Immature natural killer cell (primary cell): ENCODE data around the gene PHRF1. TPM values are rescaled to one million over a fixed set of nuclear protein-coding genes. Genes with fewer than 3 reads are reported as not detected.
A peak's percentile ranks its signal among the peaks of the same experiment; 100 is the strongest.

Experiments
- DNase-seq, 3 donors: peaks; one replicate each; pipeline ENCODE4 v3.0.0; 2022; ENCODE audit warnings: mixed read lengths in 1 of 3
- H3K27ac Mint-ChIP-seq, 6 donors: one replicate each; pipeline ENCODE4 v1.8.0; 2020; ENCODE audit warnings: mixed read lengths in 6 of 6, mild to moderate bottlenecking in 5 of 6, inconsistent platforms in 4 of 6, moderate library complexity in 3 of 6
- H3K27me3 Mint-ChIP-seq, 3 donors: one replicate each; pipeline ENCODE4 v1.8.0; 2020 to 2021; ENCODE audit warnings: low read depth in 3 of 3, mild to moderate bottlenecking in 3 of 3, mixed read lengths in 3 of 3, moderate library complexity in 3 of 3, inconsistent platforms in 1 of 3
- H3K36me3 Mint-ChIP-seq, 3 donors: one replicate each; pipeline ENCODE4 v1.8.0; 2020; ENCODE audit warnings: mixed read lengths in 3 of 3, inconsistent platforms in 2 of 3, mild to moderate bottlenecking in 2 of 3
- H3K4me1 Mint-ChIP-seq, 2 donors: one replicate each; pipeline ENCODE4 v1.8.0; 2020; ENCODE audit warnings: inconsistent platforms in 2 of 2, mild to moderate bottlenecking in 2 of 2, mixed read lengths in 2 of 2, moderate library complexity in 1 of 2
- H3K4me3 Mint-ChIP-seq, 5 donors: one replicate each; pipeline ENCODE4 v1.8.0; 2020; ENCODE audit warnings: mild to moderate bottlenecking in 5 of 5, mixed read lengths in 5 of 5, inconsistent platforms in 3 of 5, moderate library complexity in 3 of 5
- H3K9me3 Mint-ChIP-seq, 6 donors: one replicate each; pipeline ENCODE4 v1.8.0; 2020; ENCODE audit warnings: mild to moderate bottlenecking in 6 of 6, mixed read lengths in 6 of 6, inconsistent platforms in 4 of 6, moderate library complexity in 3 of 6
- polyA plus RNA-seq, 3 donors: library from polyadenylated mRNA; unstranded; fragments of 300-500 nt; fragmentation: Illumina TruSeq; gene quantifications; one replicate each; pipeline ENCODE4 v1.2.3, GENCODE V29; 2021

Gene PHRF1, protein sequence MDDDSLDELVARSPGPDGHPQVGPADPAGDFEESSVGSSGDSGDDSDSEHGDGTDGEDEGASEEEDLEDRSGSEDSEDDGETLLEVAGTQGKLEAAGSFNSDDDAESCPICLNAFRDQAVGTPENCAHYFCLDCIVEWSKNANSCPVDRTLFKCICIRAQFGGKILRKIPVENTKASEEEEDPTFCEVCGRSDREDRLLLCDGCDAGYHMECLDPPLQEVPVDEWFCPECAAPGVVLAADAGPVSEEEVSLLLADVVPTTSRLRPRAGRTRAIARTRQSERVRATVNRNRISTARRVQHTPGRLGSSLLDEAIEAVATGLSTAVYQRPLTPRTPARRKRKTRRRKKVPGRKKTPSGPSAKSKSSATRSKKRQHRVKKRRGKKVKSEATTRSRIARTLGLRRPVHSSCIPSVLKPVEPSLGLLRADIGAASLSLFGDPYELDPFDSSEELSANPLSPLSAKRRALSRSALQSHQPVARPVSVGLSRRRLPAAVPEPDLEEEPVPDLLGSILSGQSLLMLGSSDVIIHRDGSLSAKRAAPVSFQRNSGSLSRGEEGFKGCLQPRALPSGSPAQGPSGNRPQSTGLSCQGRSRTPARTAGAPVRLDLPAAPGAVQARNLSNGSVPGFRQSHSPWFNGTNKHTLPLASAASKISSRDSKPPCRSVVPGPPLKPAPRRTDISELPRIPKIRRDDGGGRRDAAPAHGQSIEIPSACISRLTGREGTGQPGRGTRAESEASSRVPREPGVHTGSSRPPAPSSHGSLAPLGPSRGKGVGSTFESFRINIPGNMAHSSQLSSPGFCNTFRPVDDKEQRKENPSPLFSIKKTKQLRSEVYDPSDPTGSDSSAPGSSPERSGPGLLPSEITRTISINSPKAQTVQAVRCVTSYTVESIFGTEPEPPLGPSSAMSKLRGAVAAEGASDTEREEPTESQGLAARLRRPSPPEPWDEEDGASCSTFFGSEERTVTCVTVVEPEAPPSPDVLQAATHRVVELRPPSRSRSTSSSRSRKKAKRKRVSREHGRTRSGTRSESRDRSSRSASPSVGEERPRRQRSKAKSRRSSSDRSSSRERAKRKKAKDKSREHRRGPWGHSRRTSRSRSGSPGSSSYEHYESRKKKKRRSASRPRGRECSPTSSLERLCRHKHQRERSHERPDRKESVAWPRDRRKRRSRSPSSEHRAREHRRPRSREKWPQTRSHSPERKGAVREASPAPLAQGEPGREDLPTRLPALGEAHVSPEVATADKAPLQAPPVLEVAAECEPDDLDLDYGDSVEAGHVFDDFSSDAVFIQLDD (N-terminal part only)
- polyA plus RNA-seq: 10 to 100 TPM in 1 of 3 donors, 1 to 10 TPM in 2; 4.0 to 17.5 (median 5.4) TPM

DNA sequence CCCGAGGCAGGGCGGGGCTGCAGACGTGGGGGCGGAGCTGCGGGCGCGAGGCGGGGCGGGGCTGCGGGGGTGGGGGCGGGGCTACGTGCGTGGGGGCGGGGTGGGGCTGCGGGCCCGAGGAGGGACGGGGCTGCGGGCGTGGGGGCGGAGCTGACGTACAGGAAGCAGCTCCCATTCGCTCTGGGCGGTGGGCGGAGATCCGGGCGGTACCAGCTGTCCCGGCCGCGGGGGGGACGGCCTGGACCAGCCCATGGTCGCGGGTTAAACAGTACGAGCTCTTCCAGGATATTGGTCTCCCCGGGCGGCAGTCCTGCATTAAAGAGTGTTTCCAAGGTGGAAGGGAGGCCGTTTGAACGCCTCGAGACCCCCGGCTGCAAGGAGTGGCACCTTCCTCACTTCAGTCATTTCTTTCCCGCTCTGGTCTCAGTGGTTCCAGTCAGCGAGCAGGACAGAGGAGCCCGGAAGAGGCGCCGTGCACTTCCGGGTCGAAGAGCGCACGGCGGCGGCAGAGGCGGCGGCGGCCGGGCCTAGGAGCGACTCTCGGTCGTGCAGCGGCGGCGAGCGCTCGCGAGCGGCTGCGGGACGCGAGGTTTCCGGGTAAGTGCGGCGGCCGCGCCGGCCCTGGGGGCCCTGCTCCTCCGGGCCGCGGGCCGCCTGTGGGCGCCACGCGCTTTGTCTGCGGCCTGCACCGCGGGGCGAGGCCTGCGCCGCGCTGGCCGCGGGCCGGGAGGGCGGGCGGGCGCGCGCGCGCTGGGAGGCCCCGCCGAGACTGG is at the start of gene PHRF1:
Gene PHRF1 (plus strand): TSS at position 475 of the 773 bp plus-strand sequence. CDS start 5,043 bp downstream, outside the sequence.
- DNase-seq: peak; percentile 95 to 98 (median 98)
- peaks cover 42 to 43% of the 10 kb centered on the region in 2 donors for H3K4me1 Mint-ChIP-seq
- H3K36me3 Mint-ChIP-seq: peaks cover 0 to 2% (median 0%) of the 10 kb centered on the region in 3 donors
- H3K27me3 Mint-ChIP-seq: peaks cover 11 to 28% (median 11%) of the 10 kb centered on the region in 3 donors
- peak within 1 kb of the TSS; percentile 91 to 99 (median 93) for H3K4me3 Mint-ChIP-seq
- no peaks in the 10 kb centered on the region for H3K9me3 Mint-ChIP-seq
- H3K27ac Mint-ChIP-seq: peak within 1 kb of the TSS; percentile 94 to 99 (median 96)

DNA sequence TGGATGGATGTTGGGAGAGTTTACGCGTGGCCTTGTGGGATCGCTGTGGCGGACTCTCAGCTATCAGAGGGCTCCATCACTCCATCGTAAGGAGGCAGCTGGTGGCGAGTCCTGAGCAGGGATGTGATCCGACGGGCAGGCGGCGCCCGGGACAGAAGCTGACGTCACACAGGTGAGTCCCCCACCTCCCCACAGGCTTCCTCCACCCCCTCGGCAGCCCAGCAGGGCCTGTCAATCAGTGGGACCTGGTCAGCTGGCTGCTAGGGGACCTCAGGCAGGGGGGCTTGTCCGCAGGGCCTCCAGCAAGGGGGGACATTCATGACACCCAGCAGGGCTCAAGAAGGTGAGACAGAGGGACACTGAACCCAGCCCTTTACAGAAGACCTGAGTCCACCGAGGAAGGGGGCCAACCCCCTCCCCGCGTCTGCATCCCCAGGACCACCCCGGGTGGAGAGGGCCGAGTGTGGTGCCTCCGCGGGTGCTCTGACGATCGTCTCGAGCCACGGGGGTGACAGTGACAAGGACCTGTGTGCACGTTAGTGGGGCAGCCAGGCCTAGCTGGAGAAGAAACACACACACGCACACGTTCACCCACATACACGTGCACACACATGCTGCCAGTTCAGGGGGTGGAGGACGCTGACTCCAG is 48.0 kb upstream of the PHRF1 start:
- H3K36me3 Mint-ChIP-seq: no peaks in the 10 kb centered on the region
- DNase-seq: no peak
- H3K27ac Mint-ChIP-seq: no peak overlapping the region
- H3K4me3 Mint-ChIP-seq: no peak overlapping the region
- H3K9me3 Mint-ChIP-seq: no peaks in the 10 kb centered on the region
- H3K4me1 Mint-ChIP-seq: peaks cover 0 to 2% of the 10 kb centered on the region in 2 donors
- peaks cover 0 to 4% (median 0%) of the 10 kb centered on the region in 3 donors for H3K27me3 Mint-ChIP-seq

DNA sequence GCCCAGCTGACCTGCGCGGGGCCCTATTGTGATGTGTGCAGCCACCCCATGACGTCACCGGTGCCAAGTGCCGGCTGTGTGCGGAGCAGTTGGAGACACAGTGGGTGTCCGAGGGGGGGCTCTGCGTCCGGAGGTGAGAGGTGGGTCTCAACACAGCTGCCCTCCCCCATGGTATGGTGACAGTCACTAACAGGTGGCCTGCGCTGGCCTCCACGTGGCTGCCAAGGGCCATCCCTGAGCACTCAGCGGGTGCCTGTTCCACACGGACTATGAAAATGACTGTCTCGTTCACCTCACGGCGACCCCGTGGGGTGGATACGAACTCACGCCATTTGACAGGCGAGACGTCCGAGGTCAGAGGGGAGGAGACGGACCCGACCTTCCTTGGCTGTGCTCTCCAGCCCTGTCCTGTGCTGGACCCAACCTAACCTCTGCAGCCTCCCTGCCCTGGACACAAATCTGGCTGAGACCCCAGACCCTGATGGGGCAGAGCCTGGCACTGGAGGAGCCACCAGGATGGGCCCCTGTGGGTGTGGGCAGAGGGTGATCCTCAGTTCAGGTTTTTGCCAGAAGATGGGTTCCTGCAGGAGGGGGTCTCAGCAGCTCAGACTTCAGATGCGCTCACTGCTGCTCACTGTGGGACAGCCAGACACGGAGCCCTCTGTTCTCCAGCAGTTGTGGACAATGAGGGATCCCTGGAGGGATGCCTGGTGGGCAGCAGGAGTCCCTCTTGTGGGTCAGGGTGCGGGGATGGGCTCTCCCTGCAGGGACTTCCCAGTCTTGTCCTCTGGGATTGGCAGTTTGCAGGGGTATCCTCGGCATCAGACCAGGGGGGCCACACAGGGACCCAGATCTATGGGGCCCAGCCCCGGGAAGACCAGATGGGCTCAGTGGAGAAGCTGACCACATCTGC is 47.2 kb upstream of the PHRF1 start:
- no peak overlapping the region for H3K4me3 Mint-ChIP-seq
- H3K27ac Mint-ChIP-seq: no peak overlapping the region
- H3K36me3 Mint-ChIP-seq: no peaks in the 10 kb centered on the region
- no peak for DNase-seq
- H3K27me3 Mint-ChIP-seq: peaks cover 0 to under 1% (median 0%) of the 10 kb centered on the region in 3 donors
- no peaks in the 10 kb centered on the region for H3K9me3 Mint-ChIP-seq
- peaks cover 0 to 2% of the 10 kb centered on the region in 2 donors for H3K4me1 Mint-ChIP-seq

DNA sequence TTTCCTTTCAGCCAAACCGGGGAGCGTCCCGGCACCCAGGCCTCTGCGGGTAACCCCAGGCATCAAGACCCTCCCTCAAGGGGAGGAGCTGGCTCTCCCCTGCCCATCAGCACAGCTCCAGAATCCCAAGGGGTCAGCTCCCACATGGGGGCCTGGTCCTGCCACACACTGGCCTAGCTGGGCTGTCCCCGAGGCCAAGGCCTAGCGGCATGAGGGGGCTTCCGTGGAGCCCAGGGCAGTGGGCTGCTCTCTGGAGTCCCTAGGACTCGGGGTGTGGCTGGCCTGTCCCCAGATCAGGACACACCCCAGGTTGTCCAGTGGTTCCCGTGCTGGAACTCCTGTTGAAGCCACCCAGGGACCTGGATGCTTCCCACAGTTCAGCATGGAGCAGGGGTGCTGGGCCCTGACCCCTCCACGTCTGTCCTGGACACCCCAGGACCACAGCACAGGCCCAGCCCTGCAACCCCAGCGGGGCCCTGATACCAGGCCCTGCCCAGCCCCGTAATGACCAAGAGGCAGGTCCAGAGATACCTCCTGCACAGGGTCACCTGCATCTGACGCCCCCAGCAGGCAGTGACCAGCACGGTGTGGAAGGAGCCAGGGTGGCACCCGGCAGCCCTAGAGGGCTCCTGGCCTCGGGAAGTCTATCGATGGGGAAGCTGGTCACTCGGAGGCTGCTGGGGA is 46.4 kb upstream of the PHRF1 start:
- Mint-ChIP-seq H3K4me3 (no peak overlapping the region), H3K27me3 (no peaks in the 10 kb centered on the region), H3K27ac (no peak overlapping the region), H3K36me3 (no peaks in the 10 kb centered on the region), H3K4me1 (peaks cover 0 to 2% of the 10 kb centered on the region in 2 donors), H3K9me3 (no peaks in the 10 kb centered on the region)
- DNase-seq: no peak

DNA sequence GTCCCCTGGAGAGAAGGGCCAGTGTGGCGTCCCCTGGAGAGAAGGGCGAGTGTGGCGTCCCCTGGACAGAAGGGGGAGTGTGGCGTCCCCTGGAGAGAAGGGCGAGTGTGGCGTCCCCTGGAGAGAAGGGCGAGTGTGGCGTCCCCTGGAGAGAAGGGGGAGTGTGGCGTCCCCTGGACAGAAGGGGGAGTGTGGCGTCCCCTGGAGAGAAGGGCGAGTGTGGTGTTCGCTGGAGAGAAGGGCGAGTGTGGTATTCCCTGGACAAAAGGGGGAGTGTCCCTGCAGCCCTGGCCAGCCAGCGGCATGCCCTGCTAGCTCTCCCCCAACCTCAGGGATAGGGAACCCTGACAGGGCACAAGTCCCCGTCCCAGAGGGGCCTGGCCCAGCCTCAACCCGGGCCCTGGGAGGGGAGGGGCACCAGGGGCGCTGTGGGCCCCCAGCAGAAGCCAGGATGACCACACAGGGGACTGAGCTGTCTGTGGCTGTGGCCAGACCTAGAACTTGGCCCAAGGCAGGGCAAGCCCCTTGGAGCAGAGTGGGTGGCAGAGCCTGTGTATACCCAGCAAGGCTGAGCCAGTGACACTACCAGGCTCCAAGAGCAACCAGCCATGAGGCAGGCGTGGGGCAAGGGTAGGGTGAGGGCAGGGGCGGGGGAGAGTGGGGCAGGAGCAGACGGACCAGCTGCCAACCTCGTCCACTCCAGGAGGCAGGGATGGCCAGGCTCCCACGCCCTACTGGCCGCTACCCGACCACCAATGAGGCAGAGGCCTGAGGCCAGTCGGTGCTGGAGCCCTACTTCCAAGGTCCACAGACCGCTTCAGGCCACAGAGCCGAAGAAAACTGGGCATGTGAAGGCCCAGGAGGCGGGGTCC is 45.1 kb upstream of the PHRF1 start:
- Mint-ChIP-seq H3K4me1 (peaks cover 3 to 4% of the 10 kb centered on the region in 2 donors), H3K9me3 (no peaks in the 10 kb centered on the region), H3K27me3 (peaks cover 0 to 2% (median 0%) of the 10 kb centered on the region in 3 donors), H3K27ac (no peak overlapping the region), H3K4me3 (peak overlapping the region in 1 of 5 donors; percentile 21), H3K36me3 (no peaks in the 10 kb centered on the region)
- no peak for DNase-seq

DNA sequence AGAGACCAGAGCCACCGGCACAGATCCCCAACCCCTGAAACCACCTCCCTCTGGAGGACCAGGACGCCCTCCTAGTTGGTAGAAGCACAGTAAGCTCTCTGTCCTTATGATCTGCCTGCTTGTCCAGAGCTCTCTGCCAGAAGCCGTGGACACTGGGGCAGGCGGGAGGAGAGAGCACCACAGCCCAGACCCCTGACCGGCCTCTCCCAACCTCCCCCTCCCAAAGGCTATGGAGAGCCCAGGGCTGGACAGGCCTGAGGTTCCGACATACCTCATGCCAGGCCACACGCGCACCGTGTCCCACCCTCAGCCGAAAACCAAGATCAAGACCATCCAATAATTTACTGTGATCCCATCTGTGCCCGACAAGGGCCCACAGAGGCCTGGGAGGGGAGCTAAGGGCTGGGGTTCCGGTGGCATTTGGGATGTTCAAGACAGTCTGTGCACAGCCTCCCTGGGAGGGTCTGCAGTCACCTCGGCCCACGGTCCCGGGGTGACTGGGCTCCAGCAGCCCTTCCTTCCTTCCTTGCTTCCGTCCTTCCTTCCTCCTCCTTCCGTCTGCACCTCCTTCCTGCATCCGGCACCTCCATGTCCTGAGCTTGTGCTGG is 44.2 kb upstream of the PHRF1 start:
- no peak for DNase-seq
- H3K4me1 Mint-ChIP-seq: peaks cover 6 to 7% of the 10 kb centered on the region in 2 donors
- H3K4me3 Mint-ChIP-seq: peak overlapping the region in 2 of 5 donors; percentile 17 to 21
- peak overlapping the region in 1 of 6 donors; percentile 48 for H3K27ac Mint-ChIP-seq
- no peaks in the 10 kb centered on the region for H3K36me3 Mint-ChIP-seq
- H3K9me3 Mint-ChIP-seq: no peaks in the 10 kb centered on the region
- peaks cover 0 to 5% (median 2%) of the 10 kb centered on the region in 3 donors for H3K27me3 Mint-ChIP-seq

DNA sequence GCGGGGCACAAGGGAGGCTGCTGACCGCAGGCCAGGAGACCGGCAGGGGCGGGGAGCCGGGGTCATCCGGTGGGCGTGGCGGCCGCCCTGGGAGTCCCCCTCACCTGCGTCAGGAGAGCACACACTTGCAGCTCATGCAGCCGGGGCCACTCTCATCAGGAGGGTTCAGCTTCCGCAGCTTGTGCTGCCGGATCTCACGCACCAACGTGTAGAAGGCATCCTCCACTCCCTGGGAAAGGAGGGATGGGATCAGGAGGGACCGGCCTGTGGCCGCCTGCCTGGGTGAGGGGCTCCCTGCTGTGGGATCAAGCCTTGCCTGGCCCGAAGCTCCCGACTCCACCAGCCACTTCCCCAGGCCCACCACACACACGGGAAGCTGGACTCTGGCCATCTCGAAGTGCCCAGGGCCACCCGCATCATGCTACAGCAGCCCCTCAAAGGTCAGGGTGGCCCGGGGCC is 43.7 kb upstream of the PHRF1 start:
- Mint-ChIP-seq H3K27me3 (peaks cover 3 to 8% (median 5%) of the 10 kb centered on the region in 3 donors), H3K9me3 (no peaks in the 10 kb centered on the region), H3K27ac (no peak overlapping the region), H3K4me1 (peaks cover 6 to 10% of the 10 kb centered on the region in 2 donors), H3K4me3 (no peak overlapping the region), H3K36me3 (no peaks in the 10 kb centered on the region)
- DNase-seq: no peak

DNA sequence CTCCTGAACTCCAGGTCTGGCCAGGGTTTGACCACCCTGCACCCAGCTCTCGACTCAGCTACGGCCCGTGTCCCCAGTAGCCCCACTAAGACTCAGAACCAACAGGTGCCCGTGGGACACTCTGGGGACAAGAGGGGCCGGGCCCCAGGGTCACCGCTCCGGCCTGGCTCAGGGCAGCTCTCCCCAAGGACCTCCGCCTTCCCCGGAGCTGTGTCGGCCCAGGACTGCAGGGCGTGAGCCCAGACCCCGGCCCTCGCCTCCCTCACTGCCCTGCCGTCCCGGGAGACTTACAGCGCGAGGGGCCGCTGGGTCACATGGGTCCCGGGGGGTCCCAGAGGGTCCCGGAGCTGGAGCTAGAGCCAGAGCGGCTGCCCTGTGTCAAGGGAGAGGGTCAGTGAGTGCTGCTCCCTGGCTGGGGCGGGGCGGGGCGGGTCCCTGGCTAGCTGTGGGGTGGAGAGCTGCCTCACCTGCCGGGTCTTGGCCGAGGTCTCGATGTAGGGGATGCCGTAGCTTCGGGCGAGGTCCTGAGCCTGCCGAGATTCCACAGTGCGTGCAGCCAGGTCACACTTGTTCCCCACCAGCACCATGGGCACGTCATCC is 43.2 kb upstream of the PHRF1 start:
- peaks cover 3 to 8% (median 5%) of the 10 kb centered on the region in 3 donors for H3K27me3 Mint-ChIP-seq
- H3K27ac Mint-ChIP-seq: no peak overlapping the region
- no peak for DNase-seq

DNA sequence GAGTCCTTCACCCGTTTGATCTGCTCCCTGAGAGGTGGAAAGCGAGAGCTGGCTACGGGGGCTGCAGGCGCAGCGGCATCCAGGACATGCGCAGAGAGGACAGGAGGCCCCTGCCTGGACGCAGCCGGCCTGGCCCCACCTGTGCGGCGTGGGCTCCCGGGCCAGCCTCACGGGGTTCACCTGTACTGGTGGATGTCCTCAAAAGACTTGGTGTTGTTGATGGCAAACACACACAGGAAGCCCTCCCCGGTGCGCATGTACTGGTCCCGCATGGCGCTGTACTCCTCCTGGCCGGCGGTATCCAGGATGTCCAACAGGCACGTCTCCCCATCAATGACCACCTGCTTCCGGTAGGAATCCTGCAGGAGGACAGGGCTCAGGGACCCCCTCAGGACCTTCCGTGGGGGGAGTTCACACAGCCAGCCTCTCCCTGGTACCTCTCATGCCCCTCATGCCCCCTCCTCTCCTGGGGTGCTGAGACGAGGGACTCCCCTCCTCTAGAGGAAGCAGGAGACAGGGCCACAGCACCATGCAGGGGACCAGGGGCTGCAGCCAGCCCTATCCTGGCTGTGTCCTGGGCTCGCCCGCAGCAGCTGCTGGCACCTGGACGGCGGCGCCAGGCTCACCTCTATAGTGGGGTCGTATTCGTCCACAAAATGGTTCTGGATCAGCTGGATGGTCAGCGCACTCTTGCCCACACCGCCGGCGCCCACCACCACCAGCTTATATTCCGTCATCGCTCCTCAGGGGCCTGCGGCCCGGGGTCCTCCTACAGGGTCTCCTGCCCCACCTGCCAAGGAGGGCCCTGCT is 42.5 kb upstream of the PHRF1 start:
- Mint-ChIP-seq H3K4me3 (peak overlapping the region in 2 of 5 donors; percentile 35 to 42), H3K4me1 (peaks cover 6 to 20% of the 10 kb centered on the region in 2 donors)

More for the DNA sequence above, 43.2 kb upstream of the PHRF1 start:
- H3K4me1 Mint-ChIP-seq: peaks cover 6 to 15% of the 10 kb centered on the region in 2 donors
- no peaks in the 10 kb centered on the region for H3K9me3 Mint-ChIP-seq
- no peaks in the 10 kb centered on the region for H3K36me3 Mint-ChIP-seq
- peak overlapping the region in 1 of 5 donors; percentile 35 for H3K4me3 Mint-ChIP-seq

More for the DNA sequence above, 42.5 kb upstream of the PHRF1 start:
- Mint-ChIP-seq H3K27ac (no peak overlapping the region), H3K36me3 (no peaks in the 10 kb centered on the region), H3K9me3 (no peaks in the 10 kb centered on the region), H3K27me3 (peaks cover 4 to 8% (median 5%) of the 10 kb centered on the region in 3 donors)
- no peak for DNase-seq
